Suprapubic skin (tissue), 4 donors: ENCODE results near the gene PAXX. TPM values are rescaled to one million over a fixed set of nuclear protein-coding genes. Genes with fewer than 3 reads are reported as not detected.
"Not testable (repeated sequence)": the region's sequence is repeated elsewhere in the genome, so short reads cannot be mapped to it uniquely, and the experiment has no call there.

Source experiments
- DNase-seq, 2 donors: peaks; one replicate each; pipeline ENCODE4 v3.0.0-alpha.2; 2019; ENCODE audit warnings: low spot score in 2 of 2
- H3K27ac ChIP-seq: fragments of 200-600 bp; sonication (generic); one replicate; pipeline ENCODE4 v1.5.1; 2019
- H3K27me3 ChIP-seq: fragments of 200-600 bp; sonication (generic); one replicate; pipeline ENCODE4 v1.5.1; 2019
- H3K36me3 ChIP-seq: fragments of 200-600 bp; sonication (generic); one replicate; pipeline ENCODE4 v1.5.1; 2019
- H3K4me1 ChIP-seq: fragments of 200-600 bp; sonication (generic); one replicate; pipeline ENCODE4 v1.5.1; 2019
- H3K4me3 ChIP-seq: fragments of 200-600 bp; sonication (generic); one replicate; pipeline ENCODE4 v1.5.1; 2019; ENCODE audit warnings: mild to moderate bottlenecking
- H3K9me3 ChIP-seq: fragments of 200-600 bp; sonication (generic); one replicate; pipeline ENCODE4 v1.5.1; 2019
- CTCF ChIP-seq, 2 donors: fragments of 200-600 bp in 1 of 2; fragments of 450-650 bp in 1 of 2; sonication (generic) in 1 of 2; IDR thresholded peaks; one replicate each; pipeline ENCODE4 v1.5.1; 2016 to 2019; ENCODE audit warnings: antibody characterized with exemption in 2 of 2, mild to moderate bottlenecking in 1 of 2, moderate library complexity in 1 of 2
- EP300 ChIP-seq: sonication (generic); formaldehyde crosslinking; IDR thresholded peaks from one replicate; pipeline ENCODE4 v1.6.1; 2017; ENCODE audit warnings: antibody characterized with exemption
- POLR2A ChIP-seq, 2 donors: fragments of 450-650 bp; IDR thresholded peaks; one replicate each; pipeline ENCODE4 v1.6.1; 2017; ENCODE audit warnings: antibody characterized with exemption in 2 of 2, mild to moderate bottlenecking in 2 of 2, moderate library complexity in 2 of 2
- POLR2AphosphoS5 ChIP-seq, 3 donors: sonication (generic); formaldehyde crosslinking; IDR thresholded peaks; one replicate each; pipeline ENCODE4 v1.6.1; 2017; ENCODE audit warnings: antibody characterized with exemption in 3 of 3
- WGBS: methylation state at CpG from one replicate; pipeline ENCODE4 v1.1.5; 2018; 5-methylcytosine and 5-hydroxymethylcytosine counted together
- total RNA-seq, 4 donors: library from RNA; depleted of rRNA; stranded (reverse); fragments of >200 nt; gene quantifications; one replicate each; pipeline ENCODE4 v1.1.0, GENCODE V29; 2016

PAXX gene
- total RNA-seq, 4 donors from 2014 or later = 43.2 to 68.6 (median 61.5) TPM

DNA sequence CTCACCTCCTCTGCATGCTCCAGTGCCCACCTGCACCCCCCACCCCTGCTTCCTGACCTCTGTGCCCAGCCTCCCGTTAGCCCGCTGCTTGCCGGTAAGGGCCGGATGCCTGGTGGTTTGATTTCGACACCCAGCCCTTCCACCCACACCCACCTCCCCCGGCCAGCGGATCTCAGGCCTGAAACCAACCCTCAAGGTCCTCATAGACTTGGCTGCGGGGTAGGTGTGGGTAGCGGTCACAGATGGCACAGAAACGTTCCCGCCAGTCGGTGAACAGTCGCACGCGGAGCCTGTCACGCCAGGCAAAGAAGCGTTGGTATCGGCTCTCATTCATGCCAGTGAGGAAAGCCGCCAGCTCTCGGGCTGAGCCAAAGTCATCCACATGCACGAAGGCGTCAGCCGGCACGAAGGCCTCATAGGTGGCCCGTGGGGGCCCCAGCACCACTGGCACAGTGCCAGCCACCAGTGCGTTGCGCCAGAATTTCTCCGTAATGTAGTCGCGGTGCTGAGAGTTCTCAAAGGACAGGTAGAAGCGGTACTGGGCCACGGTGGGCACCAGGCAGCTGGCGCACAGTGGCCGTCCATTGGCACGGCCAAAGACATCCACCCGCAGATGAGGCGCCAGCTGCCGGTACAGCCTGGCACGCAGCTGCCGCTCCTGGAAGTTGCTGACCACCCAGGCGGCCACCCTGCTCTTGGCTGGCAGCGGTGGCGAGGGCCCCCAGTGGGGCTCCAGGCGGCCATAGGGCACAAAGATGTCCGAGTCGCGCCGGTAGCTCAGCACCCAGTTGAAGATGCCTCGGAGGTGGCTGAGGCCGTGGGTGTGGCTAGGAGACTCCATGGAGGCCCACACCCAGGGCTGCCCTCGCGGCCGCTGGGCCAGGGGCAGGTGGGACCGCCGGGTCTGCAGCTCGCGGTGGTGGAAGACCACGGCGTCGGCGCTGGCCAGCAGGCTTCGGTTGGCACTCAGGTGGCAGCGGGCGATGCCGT is 38.6 kb downstream of the PAXX start:
- Histone ChIP-seq H3K27ac (no peak overlapping the region), H3K36me3 (no peaks in the 10 kb centered on the region), H3K27me3 (no peaks in the 10 kb centered on the region), H3K4me3 (peak overlapping the region; percentile 13), H3K4me1 (peaks cover 57% of the 10 kb centered on the region), H3K9me3 (no peaks in the 10 kb centered on the region)
- TF ChIP-seq POLR2AphosphoS5 (IDR thresholded peaks at IDR 0.05) (no peak), CTCF (IDR thresholded peaks at IDR 0.05) (no peak), POLR2A (IDR thresholded peaks at IDR 0.05) (no peak), EP300 (no peak)
- WGBS = 94% methylated on average over 14 of the region's 65 CpGs
- DNase-seq = no peak

- Histone ChIP-seq H3K9me3 (no peaks in the 10 kb centered on the region), H3K27ac (no peak within 1 kb of the TSS), H3K4me1 (peaks cover 44% of the 10 kb centered on the region), H3K4me3 (peak within 1 kb of the TSS; percentile 13), H3K27me3 (no peaks in the 10 kb centered on the region), H3K36me3 (no peaks in the 10 kb centered on the region)
- no peak for TF ChIP-seq POLR2AphosphoS5 (IDR thresholded peaks at IDR 0.05)
- no peak for TF ChIP-seq CTCF (IDR thresholded peaks at IDR 0.05)
- TF ChIP-seq EP300 = no peak
- TF ChIP-seq POLR2A (IDR thresholded peaks at IDR 0.05) = no peak
- WGBS = 83% methylated on average over 6 of the region's 16 CpGs
- no peak for DNase-seq
Measured at GRCh38 chr9:137031904-137032640, 39.9 kb downstream of the PAXX start, which contains the start of gene FUT7. Gene FUT7, minus strand, starts transcription at chr9:137032088. Its CDS starts 97 bp downstream, at chr9:137031991.

DNA sequence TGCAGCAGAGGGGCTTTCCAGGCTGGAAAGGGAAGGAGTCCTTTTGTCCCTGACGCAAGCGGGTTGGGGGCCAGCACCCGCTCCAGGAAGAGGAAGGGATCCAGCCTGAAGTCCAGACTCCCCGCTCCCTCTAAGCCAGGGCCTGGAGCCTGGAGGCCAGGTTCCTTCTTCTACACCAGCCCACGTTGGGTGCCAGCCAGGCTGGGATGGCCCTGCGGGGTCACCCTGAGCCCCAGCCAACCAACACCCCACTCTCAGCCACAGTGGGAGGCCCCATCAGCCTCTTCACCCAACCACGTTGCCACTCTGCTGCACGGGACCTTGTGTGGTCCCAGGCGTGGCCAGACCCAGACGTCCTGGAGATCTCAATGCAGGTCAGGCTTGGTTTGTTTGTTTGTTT is 40.6 kb downstream of the PAXX start:
- no peak for TF ChIP-seq CTCF (IDR thresholded peaks at IDR 0.05)
- no peak for TF ChIP-seq POLR2A (IDR thresholded peaks at IDR 0.05)
- TF ChIP-seq EP300 = no peak
- no peak for TF ChIP-seq POLR2AphosphoS5 (IDR thresholded peaks at IDR 0.05)
- H3K4me1 ChIP-seq = peaks cover 38% of the 10 kb centered on the region
- DNase-seq = no peak
- WGBS = 88% methylated on average over 6 of the region's 10 CpGs
- H3K27me3 ChIP-seq = no peaks in the 10 kb centered on the region
- peaks cover 4% of the 10 kb centered on the region for H3K36me3 ChIP-seq
- no peak overlapping the region for H3K27ac ChIP-seq
- H3K4me3 ChIP-seq = no peak overlapping the region
- no peaks in the 10 kb centered on the region for H3K9me3 ChIP-seq

DNA sequence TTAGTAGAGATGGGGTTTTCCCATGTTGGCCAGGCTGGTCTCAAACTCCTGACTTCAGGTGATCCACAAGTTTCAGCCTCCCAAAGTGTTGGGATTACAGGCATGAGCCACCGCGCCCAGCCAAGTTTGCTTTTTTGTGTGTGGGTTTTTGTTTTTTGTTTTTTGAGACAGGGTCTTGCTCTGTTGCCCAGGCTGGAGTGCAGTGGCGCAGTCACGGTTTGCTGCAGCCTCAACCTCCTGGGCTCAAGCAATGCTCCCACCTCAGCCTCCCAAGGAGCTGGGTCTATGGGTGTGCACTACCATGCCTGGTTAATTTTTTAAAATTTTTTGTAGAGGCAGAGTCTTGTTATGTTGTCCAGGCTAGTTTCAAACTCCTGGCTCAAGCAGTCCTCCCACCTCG is 41.3 kb downstream of the PAXX start:
- DNase-seq, H3K27me3 ChIP-seq, H3K36me3 ChIP-seq, H3K9me3 ChIP-seq, H3K27ac ChIP-seq: not testable (repeated sequence)
- WGBS = 90% methylated on average over 5 of the region's 5 CpGs
- Histone ChIP-seq H3K4me3 (peak overlapping the region; percentile 7), H3K4me1 (peaks cover 36% of the 10 kb centered on the region)

DNA sequence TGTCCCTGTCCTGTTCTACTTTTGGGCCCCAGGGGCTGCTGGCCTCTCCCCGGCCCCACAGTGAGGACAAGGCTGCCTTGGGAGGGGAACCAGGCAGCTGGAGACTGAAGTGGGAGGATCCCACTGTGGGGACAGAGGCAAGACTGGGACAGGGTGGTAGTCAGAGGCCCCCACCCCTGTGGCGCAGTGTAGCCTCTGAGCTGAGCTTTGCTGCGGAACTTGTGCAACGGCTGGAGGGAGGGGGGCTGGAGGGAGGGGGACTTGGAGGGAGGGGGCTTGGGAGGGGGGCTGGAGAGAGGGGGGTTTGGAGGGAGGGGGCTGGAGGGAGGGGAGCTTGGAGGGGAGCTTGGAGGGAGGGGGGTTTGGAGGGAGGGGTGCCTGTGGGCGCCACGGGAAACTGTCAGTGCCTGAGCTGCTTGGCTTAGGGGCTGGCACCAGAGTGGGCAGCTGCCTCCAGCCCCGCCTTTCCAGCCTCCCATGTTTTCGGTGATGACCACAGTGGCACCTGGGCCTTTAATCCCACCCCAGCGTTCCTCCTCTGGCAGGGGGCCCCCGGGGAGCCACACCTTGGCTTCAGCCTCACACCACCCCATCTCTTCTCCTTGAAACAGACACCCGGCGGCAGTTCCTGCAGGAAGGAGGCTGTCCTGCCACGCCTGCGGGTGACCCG is 42.0 kb downstream of the PAXX start:
- Histone ChIP-seq H3K9me3 (no peaks in the 10 kb centered on the region), H3K4me3 (peak overlapping the region; percentile 7), H3K4me1 (peaks cover 29% of the 10 kb centered on the region), H3K36me3 (peaks cover 12% of the 10 kb centered on the region), H3K27ac (no peak overlapping the region), H3K27me3 (no peaks in the 10 kb centered on the region)
- no peak for TF ChIP-seq POLR2AphosphoS5 (IDR thresholded peaks at IDR 0.05)
- no peak for TF ChIP-seq CTCF (IDR thresholded peaks at IDR 0.05)
- TF ChIP-seq EP300 = no peak
- TF ChIP-seq POLR2A (IDR thresholded peaks at IDR 0.05) = no peak
- 22% methylated on average over 12 of the region's 15 CpGs for WGBS
- no peak for DNase-seq
